Peyer's patch (tissue), 4 donors: ENCODE measurements around the gene MYADM. TPM values are rescaled to one million over a fixed set of nuclear protein-coding genes. Genes with fewer than 3 reads are reported as not detected.

Experiments
- DNase-seq, 3 donors: peaks; one replicate each; pipeline ENCODE4 v3.0.0-alpha.2; 2017 to 2019
- H3K27ac ChIP-seq, 4 donors: fragments of 200-600 bp; sonication (generic); one replicate each; pipeline ENCODE4 v1.5.1; 2016 to 2019
- H3K27me3 ChIP-seq, 2 donors: fragments of 200-600 bp; sonication (generic); one replicate each; pipeline ENCODE4 v1.5.1; 2019
- H3K36me3 ChIP-seq, 3 donors: fragments of 200-600 bp; sonication (generic); one replicate each; pipeline ENCODE4 v1.5.1; 2016 to 2019
- H3K4me1 ChIP-seq, 4 donors: fragments of 200-600 bp; sonication (generic); one replicate each; pipeline ENCODE4 v1.5.1; 2016 to 2019
- H3K4me3 ChIP-seq, 4 donors: fragments of 200-600 bp; sonication (generic); 1 replicate in 3 of 4; 2 replicates in 1 of 4; pipeline ENCODE4 v1.5.1; 2016 to 2019; ENCODE audit warnings: mild to moderate bottlenecking in 1 of 4
- H3K9me3 ChIP-seq, 4 donors: fragments of 200-600 bp; sonication (generic); one replicate each; pipeline ENCODE4 v1.5.1; 2016 to 2019; ENCODE audit warnings: mild to moderate bottlenecking in 1 of 4
- POLR2A ChIP-seq, 2 donors: fragments of 450-650 bp; IDR thresholded peaks; one replicate each; pipeline ENCODE4 v1.5.1; 2017; ENCODE audit warnings: antibody characterized with exemption in 2 of 2, mild to moderate bottlenecking in 2 of 2, moderate library complexity in 2 of 2
- total RNA-seq, 4 donors: library from RNA; depleted of rRNA; stranded (reverse); fragments of >200 nt; gene quantifications; one replicate each; pipeline ENCODE4 v1.1.0, GENCODE V29; 2016
- TF ChIP-seq, protein P1 (sequence below), 6 experiments: fragments of 450-650 bp in 4 of 6; fragments of 200-600 bp in 2 of 6; sonication (generic) in 1 of 6; IDR thresholded peaks; one replicate each; pipeline ENCODE4 v1.5.1; 2017 to 2019; ENCODE audit warnings: antibody characterized with exemption in 6 of 6, mild to moderate bottlenecking in 3 of 6, moderate library complexity in 1 of 6

Gene MYADM
- total RNA-seq, 4 donors from 2014 or later: 11.4 to 52.8 (median 32.5) TPM

- TF ChIP-seq, protein P1, sequence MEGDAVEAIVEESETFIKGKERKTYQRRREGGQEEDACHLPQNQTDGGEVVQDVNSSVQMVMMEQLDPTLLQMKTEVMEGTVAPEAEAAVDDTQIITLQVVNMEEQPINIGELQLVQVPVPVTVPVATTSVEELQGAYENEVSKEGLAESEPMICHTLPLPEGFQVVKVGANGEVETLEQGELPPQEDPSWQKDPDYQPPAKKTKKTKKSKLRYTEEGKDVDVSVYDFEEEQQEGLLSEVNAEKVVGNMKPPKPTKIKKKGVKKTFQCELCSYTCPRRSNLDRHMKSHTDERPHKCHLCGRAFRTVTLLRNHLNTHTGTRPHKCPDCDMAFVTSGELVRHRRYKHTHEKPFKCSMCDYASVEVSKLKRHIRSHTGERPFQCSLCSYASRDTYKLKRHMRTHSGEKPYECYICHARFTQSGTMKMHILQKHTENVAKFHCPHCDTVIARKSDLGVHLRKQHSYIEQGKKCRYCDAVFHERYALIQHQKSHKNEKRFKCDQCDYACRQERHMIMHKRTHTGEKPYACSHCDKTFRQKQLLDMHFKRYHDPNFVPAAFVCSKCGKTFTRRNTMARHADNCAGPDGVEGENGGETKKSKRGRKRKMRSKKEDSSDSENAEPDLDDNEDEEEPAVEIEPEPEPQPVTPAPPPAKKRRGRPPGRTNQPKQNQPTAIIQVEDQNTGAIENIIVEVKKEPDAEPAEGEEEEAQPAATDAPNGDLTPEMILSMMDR (IDR thresholded peaks at IDR 0.05): no peak
- no peak for TF ChIP-seq POLR2A (IDR thresholded peaks at IDR 0.05)
- H3K4me3 ChIP-seq: no peak overlapping the region
- H3K27ac ChIP-seq: peak overlapping the region in 1 of 4 donors; percentile 42
- no peaks in the 10 kb centered on the region for H3K9me3 ChIP-seq
- no peaks in the 10 kb centered on the region for H3K4me1 ChIP-seq
- no peaks in the 10 kb centered on the region for H3K27me3 ChIP-seq
- DNase-seq: no peak
- no peaks in the 10 kb centered on the region for H3K36me3 ChIP-seq
Observed at GRCh38 chr19:53849237-53849676, 18.4 kb upstream of the MYADM start.

DNA sequence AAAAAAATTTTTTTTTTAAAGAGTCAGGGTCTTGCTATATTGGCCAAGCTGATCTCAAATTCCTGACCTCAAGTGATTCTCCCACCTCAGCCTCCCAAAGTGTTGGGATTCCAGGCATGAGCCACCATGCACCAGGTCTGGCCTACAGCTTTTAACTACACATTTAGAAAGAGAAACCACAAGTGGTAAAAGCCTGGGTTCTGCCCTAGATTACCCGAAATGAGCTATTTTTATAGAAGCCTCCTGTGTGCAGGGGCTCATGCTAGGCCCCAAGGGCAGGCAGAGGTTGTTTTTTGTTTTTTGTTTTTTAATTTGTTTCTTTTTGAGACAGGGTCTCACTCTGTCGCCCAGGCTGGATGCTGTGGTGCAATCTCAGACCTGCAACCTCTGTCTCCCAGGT, 14.0 kb upstream of the MYADM start:
- DNase-seq: no peak
- no peak for TF ChIP-seq POLR2A (IDR thresholded peaks at IDR 0.05)
- TF ChIP-seq, protein P1 (IDR thresholded peaks at IDR 0.05): no peak
- no peaks in the 10 kb centered on the region for H3K4me1 ChIP-seq
- H3K9me3 ChIP-seq: no peaks in the 10 kb centered on the region
- H3K27ac ChIP-seq: no peak overlapping the region
- H3K36me3 ChIP-seq: no peaks in the 10 kb centered on the region
- no peaks in the 10 kb centered on the region for H3K27me3 ChIP-seq
- H3K4me3 ChIP-seq: no peak overlapping the region

GRCh38 chr19:53864308-53864836, 3.3 kb upstream of the MYADM start:
- Histone ChIP-seq H3K27ac (peak overlapping the region in 1 of 4 donors; percentile 33), H3K36me3 (no peaks in the 10 kb centered on the region), H3K9me3 (no peaks in the 10 kb centered on the region), H3K4me3 (no peak overlapping the region), H3K27me3 (no peaks in the 10 kb centered on the region), H3K4me1 (peaks cover 0 to 24% (median 1%) of the 10 kb centered on the region in 4 donors)
- no peak for DNase-seq
- TF ChIP-seq POLR2A (IDR thresholded peaks at IDR 0.05): no peak
- TF ChIP-seq, protein P1 (IDR thresholded peaks at IDR 0.05): no peak

DNA sequence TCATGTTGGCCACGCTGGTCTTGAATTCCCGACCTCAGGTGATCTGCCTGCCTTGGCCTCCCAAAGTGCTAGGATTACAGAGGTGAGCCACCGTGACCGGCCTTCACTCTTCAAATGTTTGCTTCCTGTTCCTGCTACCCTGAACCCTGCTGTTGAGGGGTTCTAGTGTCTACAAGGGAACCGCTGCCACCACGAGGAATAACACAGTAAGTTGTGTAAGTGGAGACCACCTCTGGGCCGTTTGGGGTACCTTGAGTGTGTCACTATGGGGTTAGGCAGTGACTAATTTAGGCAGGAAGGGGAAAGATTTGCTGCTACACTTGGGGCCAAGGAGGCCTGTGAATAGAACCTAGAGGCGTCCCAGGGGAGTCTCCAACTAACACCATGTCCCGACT, 2.2 kb upstream of the MYADM start:
- Histone ChIP-seq H3K9me3 (no peaks in the 10 kb centered on the region), H3K27me3 (no peaks in the 10 kb centered on the region), H3K4me3 (peak overlapping the region in 2 of 4 donors; percentile 21 to 69), H3K27ac (peak overlapping the region; percentile 72 to 93 (median 80)), H3K36me3 (peaks cover 0 to under 1% (median 0%) of the 10 kb centered on the region in 3 donors), H3K4me1 (peaks cover 0 to 28% (median 1%) of the 10 kb centered on the region in 4 donors)
- TF ChIP-seq POLR2A (IDR thresholded peaks at IDR 0.05): no peak
- TF ChIP-seq, protein P1 (IDR thresholded peaks at IDR 0.05): no peak
- no peak for DNase-seq

GRCh38 chr19:53865918-53866864, 1.5 kb upstream of the MYADM start:
- Histone ChIP-seq H3K4me3 (peak overlapping the region; percentile 21 to 69 (median 34)), H3K9me3 (no peaks in the 10 kb centered on the region), H3K4me1 (peaks cover 0 to 35% (median 1%) of the 10 kb centered on the region in 4 donors), H3K36me3 (peaks cover 0 to 6% (median 0%) of the 10 kb centered on the region in 3 donors), H3K27ac (peak overlapping the region; percentile 72 to 93 (median 80)), H3K27me3 (no peaks in the 10 kb centered on the region)
- peak in 1 of 2 donors; percentile 28 for TF ChIP-seq POLR2A (IDR thresholded peaks at IDR 0.05)
- TF ChIP-seq, protein P1 (IDR thresholded peaks at IDR 0.05): no peak
- peak; percentile 37 to 84 (median 82) for DNase-seq
